Measurements from ENCODE around the gene VPS11.

VPS11 gene

DNA sequence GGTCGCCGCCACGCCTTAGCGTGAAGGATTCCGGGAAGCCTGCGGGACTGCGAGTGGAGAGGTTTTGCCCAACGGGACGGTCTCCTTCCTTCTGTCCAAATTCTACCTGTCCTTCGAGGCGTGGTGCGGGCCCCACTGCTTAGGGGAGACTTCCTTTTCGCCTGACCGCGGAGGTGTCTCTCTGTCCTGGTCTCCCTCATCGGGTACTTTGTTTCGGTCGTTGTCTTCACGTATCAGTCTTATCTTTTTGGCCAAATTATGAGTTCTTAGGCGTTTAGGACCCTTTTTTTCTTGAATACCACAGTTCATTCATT, 54.1 kb downstream of the VPS11 start:
- no peak for DNase-seq (ENCODE audit: low read depth)

- no peak for DNase-seq (ENCODE audit: low read depth)
Measured at GRCh38 chr11:119125821-119126220, 58.2 kb downstream of the VPS11 start.

- no peak for DNase-seq (ENCODE audit: low read depth)
Measured at GRCh38 chr11:119126675-119127268, 59.2 kb downstream of the VPS11 start.

DNA sequence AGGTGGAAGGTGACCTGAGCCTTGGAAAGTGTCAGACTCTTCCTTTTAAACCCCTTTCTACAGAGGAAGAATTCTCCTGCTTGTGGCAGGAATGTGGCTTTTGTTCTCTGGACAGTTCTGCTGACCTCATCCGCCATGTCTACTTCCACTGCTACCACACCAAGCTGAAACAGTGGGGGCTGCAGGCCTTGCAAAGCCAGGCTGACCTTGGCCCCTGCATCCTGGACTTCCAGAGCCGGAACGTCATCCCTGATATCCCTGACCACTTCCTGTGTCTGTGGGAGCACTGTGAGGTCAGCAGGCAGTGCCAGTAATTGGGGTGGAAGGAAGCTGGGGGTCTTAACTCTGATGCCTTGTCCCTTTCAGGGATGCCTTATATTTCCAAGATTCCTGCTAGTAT, 63.0 kb downstream of the VPS11 start:
- peak; percentile 46 for DNase-seq (ENCODE audit: low read depth)
